Adrenal gland (tissue), 12 donors: Measurements from ENCODE around the gene MKNK1. TPM values are rescaled to one million over a fixed set of nuclear protein-coding genes. Genes with fewer than 3 reads are reported as not detected.

ENCODE experiments used
- DNase-seq, 7 donors: peaks; one replicate each; pipeline ENCODE4 v3.0.0-alpha.2; 2019 to 2020
- H3K27ac ChIP-seq, 5 donors: fragments of 200-600 bp; sonication (generic) in 4 of 5; 1 replicate in 3 of 5; 2 replicates in 2 of 5; pipeline versions ENCODE4 v1.5.1 to v1.8.0; 2016 to 2020; ENCODE audit warnings: mild to moderate bottlenecking in 1 of 5
- H3K27me3 ChIP-seq: fragments of 200-600 bp; 2 replicates; pipeline ENCODE4 v1.8.0; 2021
- H3K36me3 ChIP-seq, 2 donors: fragments of 200-600 bp; replicated peaks in 1 of 2; 1 replicate in 1 of 2; 2 replicates in 1 of 2; pipeline versions ENCODE4 v1.5.1 to v1.8.0; 2018 to 2022
- H3K4me1 ChIP-seq, 2 donors: fragments of 200-600 bp; replicated peaks in 1 of 2; 1 replicate in 1 of 2; 2 replicates in 1 of 2; pipeline versions ENCODE4 v1.5.1 to v1.8.0; 2018 to 2021
- H3K4me3 ChIP-seq, 4 donors: fragments of 200-600 bp; sonication (generic) in 3 of 4; one replicate each; pipeline ENCODE4 v1.5.1; 2016 to 2018
- H3K9me3 ChIP-seq, 3 donors: fragments of 200-600 bp; sonication (generic) in 1 of 3; replicated peaks in 1 of 3; 1 replicate in 2 of 3; 2 replicates in 1 of 3; pipeline versions ENCODE4 v1.5.1 to v1.8.0; 2016 to 2021
- POLR2A ChIP-seq, 2 donors: fragments of 450-650 bp; IDR thresholded peaks; one replicate each; pipeline ENCODE4 v1.6.1; 2017; ENCODE audit warnings: antibody characterized with exemption in 2 of 2, mild to moderate bottlenecking in 2 of 2, moderate library complexity in 1 of 2
- WGBS, 4 donors: extraction: QIAGEN DNeasy Blood & Tissue Kit in 2 of 4; methylation state at CpG; one replicate each; pipeline versions ENCODE4 v1.1.5 to v1.1.7; 2013 to 2017; 5-methylcytosine and 5-hydroxymethylcytosine counted together
- intact Hi-C, 2 donors: fragments of 100-400 bp; cut with DNase I; formaldehyde crosslinking; loops; one replicate each; pipeline versions ENCODE4 v1.14.1 to v1.15.0; 2022 to 2023
- polyA plus RNA-seq, 3 donors: library from polyadenylated mRNA; stranded (reverse); fragments of 200-250 nt in 2 of 3; fragments of 350-450 nt in 1 of 3; fragmentation: Illumina TruSeq in 1 of 3; extraction: RNeasy Lipid Tissue Mini Kit (QIAGEN cat#74804) in 1 of 3; gene quantifications; one replicate each; pipeline ENCODE4 v1.2.3, GENCODE V29; 2013 to 2014
- total RNA-seq, 9 donors: library from RNA; depleted of rRNA in 4 of 9; stranded (reverse); fragments of >200 nt in 4 of 9; fragments of 120-200 nt in 1 of 9; fragmentation: NEBNext Ultra II Directional in 1 of 9; extraction: Animal tissue kit (Norgen Biotek cat#: 25700) in 1 of 9; gene quantifications; one replicate each; pipeline versions ENCODE4 v1.1.0 to v1.2.4, GENCODE V29; 2013 to 2023
- TF ChIP-seq, protein P1 (sequence below), 6 experiments: fragments of 450-650 bp in 4 of 6; fragments of 200-600 bp in 2 of 6; sonication (generic) in 1 of 6; IDR thresholded peaks; 1 replicate in 5 of 6; 2 replicates in 1 of 6; pipeline versions ENCODE4 v1.5.1 to v1.8.0; 2016 to 2021; ENCODE audit warnings: antibody characterized with exemption in 6 of 6, mild to moderate bottlenecking in 2 of 6, moderate library complexity in 1 of 6
- donor health status: healthy with polysubstance abuse.
- donor health status: Bipolar disorder and iron deficiency.
- donor health status: DM: yes; HTN: yes; CAD: no.
- donor health status: DM: no; HTN: no; CAD: no.
- donor health status: DM: no; HTN: no; CAD: no.
- donor health status: DM: yes; HTN: yes; CAD: no.

The MKNK1 gene
- total and polyA plus RNA-seq, 12 donors = 29.6 to 83.0 (median 46.5) TPM

DNA sequence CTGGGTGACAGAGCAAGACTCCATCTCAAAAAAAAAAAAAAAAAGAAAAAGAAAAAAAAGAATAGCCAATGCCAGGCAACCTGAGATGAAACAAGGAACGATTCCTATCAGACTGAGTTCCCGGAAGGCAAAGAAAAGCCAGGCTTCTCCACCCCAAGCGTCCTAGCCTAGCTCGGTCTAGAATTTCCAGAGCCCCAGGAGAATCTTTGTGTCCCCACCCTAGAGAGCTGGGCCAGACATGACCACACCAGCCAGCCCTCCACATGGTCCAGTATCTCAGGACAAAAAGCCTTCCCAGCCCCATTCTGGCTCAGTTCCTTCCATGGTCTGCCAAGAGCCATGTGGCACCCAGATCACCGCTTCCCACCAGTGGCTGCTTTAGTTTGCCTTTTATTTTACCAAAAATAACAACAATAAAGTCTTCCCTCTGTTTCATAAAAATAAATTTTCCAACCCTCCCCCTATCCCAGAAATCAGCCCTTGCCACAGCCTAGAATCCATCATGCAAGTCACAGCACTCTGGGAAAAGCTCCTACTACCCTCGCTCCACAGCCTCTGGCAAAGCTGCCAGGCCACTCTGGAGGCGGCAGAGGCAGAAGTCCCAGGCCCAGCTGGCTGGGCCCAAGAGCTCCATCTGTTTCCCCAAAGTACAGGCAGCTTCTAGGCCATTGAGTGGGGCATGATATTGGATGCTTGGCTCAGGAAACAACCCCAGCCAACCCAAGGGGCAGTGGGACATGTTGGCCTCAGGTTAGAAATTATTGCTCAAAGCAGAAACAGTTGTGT, 3.5 kb upstream of the MKNK1 start:
- 87 to 95% (median 91%) methylated on average over 6 to 7 of the region's 7 CpGs for WGBS, 4 donors
- Histone ChIP-seq H3K4me1 (peaks cover 19 to 36% of the 10 kb centered on the region in 2 donors), H3K27ac (no peak overlapping the region), H3K4me3 (no peak overlapping the region), H3K9me3 (no peaks in the 10 kb centered on the region), H3K27me3 (no peaks in the 10 kb centered on the region), H3K36me3 (peaks cover 0 to 26% of the 10 kb centered on the region in 2 donors)
- DNase-seq = no peak
- TF ChIP-seq, protein P1, sequence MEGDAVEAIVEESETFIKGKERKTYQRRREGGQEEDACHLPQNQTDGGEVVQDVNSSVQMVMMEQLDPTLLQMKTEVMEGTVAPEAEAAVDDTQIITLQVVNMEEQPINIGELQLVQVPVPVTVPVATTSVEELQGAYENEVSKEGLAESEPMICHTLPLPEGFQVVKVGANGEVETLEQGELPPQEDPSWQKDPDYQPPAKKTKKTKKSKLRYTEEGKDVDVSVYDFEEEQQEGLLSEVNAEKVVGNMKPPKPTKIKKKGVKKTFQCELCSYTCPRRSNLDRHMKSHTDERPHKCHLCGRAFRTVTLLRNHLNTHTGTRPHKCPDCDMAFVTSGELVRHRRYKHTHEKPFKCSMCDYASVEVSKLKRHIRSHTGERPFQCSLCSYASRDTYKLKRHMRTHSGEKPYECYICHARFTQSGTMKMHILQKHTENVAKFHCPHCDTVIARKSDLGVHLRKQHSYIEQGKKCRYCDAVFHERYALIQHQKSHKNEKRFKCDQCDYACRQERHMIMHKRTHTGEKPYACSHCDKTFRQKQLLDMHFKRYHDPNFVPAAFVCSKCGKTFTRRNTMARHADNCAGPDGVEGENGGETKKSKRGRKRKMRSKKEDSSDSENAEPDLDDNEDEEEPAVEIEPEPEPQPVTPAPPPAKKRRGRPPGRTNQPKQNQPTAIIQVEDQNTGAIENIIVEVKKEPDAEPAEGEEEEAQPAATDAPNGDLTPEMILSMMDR (IDR thresholded peaks at IDR 0.05) = no peak
- no peak for TF ChIP-seq POLR2A (IDR thresholded peaks at IDR 0.05)
- intact Hi-C loops = no loop called here

DNA sequence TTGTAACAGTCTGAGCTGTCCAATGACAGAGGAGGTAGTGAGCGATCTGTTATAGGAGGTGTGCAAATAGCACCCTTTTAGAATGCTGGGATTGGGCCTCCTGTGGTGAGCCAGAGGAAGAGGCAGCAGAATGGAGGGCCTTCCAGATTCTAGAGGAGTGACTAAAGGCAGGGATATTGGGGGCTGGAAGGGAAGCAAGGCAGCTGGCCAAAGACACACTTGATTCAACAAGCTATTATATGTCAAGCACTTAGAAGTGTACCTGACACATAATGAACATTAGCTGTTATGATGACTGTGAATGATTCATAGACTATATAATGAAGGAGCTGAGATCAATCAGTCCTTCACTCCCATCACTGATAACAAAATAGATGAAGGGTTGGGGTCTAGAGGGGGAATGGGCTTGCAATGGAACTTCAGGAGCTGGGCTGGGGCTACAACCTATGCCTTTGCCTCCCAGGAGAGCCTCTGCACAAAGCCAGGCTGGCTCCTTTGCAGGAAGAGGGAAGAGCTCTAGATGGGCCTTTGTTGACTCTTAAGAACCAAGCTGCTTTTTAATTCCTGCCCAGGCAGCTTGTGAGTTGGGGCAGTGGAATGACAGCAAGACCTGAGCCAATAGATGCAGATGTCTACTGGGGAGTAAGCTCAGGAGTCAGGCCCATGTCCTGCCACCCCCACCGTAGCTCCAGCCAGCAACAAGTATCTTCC, 2.3 kb upstream of the MKNK1 start:
- no peak for DNase-seq
- Histone ChIP-seq H3K9me3 (no peaks in the 10 kb centered on the region), H3K27me3 (no peaks in the 10 kb centered on the region), H3K4me1 (peaks cover 14 to 34% of the 10 kb centered on the region in 2 donors), H3K36me3 (peaks cover 0 to 24% of the 10 kb centered on the region in 2 donors), H3K4me3 (no peak overlapping the region), H3K27ac (no peak overlapping the region)
- intact Hi-C loops = no loop called here
- 86 to 100% (median 98%) methylated on average over 2 of the region's 2 CpGs for WGBS, 4 donors
- TF ChIP-seq, protein P1 (IDR thresholded peaks at IDR 0.05) = no peak

GRCh38 chr1:46605232-46605631, 1.2 kb upstream of the MKNK1 start:
- TF ChIP-seq POLR2A (IDR thresholded peaks at IDR 0.05) = no peak
- TF ChIP-seq, protein P1 (IDR thresholded peaks at IDR 0.05) = no peak
- peaks cover 0 to 24% of the 10 kb centered on the region in 2 donors for H3K36me3 ChIP-seq
- H3K27ac ChIP-seq = no peak overlapping the region
- H3K4me3 ChIP-seq = peak overlapping the region in 1 of 4 donors; percentile 65
- H3K4me1 ChIP-seq = peaks cover 14 to 33% of the 10 kb centered on the region in 2 donors
- WGBS, 4 donors = 64 to 84% (median 72%) methylated on average over 2 of the region's 2 CpGs
- intact Hi-C loops = no loop called here
- no peaks in the 10 kb centered on the region for H3K27me3 ChIP-seq
- H3K9me3 ChIP-seq = no peaks in the 10 kb centered on the region
- no peak for DNase-seq

DNA sequence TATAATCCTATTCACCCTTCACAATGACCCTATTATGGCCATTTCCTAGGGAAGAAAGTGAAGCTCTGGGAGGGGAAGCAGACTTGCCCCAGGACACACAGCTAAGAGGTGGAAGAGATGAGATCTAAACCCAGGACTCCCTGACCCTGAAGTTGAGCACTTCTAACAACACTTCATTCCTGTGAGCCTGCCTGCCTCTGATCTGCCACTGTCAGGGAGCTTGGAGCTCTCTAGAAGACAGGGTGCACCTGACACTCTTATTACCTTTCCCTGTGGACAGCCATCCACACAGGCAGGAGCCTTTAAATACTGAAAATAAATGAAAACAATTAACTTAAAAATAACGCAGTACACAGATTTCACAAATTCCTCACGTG, 599 bp downstream of the MKNK1 start:
- WGBS, 4 donors = 0% methylated on average over 2 of the region's 2 CpGs
- no peak for DNase-seq
- Histone ChIP-seq H3K27ac (peak overlapping the region in 4 of 5 donors; percentile 36 to 86 (median 71)), H3K9me3 (no peaks in the 10 kb centered on the region), H3K4me3 (peak overlapping the region in 3 of 4 donors; percentile 65 to 88 (median 69)), H3K27me3 (no peaks in the 10 kb centered on the region), H3K36me3 (peaks cover 0 to 8% of the 10 kb centered on the region in 2 donors), H3K4me1 (peaks cover 14 to 44% of the 10 kb centered on the region in 2 donors)
- no peak for TF ChIP-seq POLR2A (IDR thresholded peaks at IDR 0.05)
- TF ChIP-seq, protein P1 (IDR thresholded peaks at IDR 0.05) = no peak
- intact Hi-C loops = no loop called here
